Measurements from ENCODE around the gene KIF1B.

Gene KIF1B

GRCh38 chr1:10328180-10328963 lies 118.0 kb downstream of the KIF1B start:
- DNase-seq (ENCODE audit: low spot score), result no peak

GRCh38 chr1:10337436-10337835 lies 127.1 kb downstream of the KIF1B start:
- no peak for DNase-seq (ENCODE audit: low spot score)

GRCh38 chr1:10338047-10338446 lies 127.7 kb downstream of the KIF1B start:
- peak; percentile 87 for DNase-seq (ENCODE audit: low spot score)

GRCh38 chr1:10338611-10339010 lies 128.2 kb downstream of the KIF1B start:
- no peak for DNase-seq (ENCODE audit: low spot score)

- peak; percentile 53 for DNase-seq (ENCODE audit: low spot score)
These were observed 128.7 kb downstream of the KIF1B start for GRCh38 chr1:10339036-10339567.

GRCh38 chr1:10339815-10340214 lies 129.4 kb downstream of the KIF1B start:
- DNase-seq (ENCODE audit: low spot score), result peak; percentile 98

- DNase-seq (ENCODE audit: low spot score), result no peak
These were observed 130.7 kb downstream of the KIF1B start for GRCh38 chr1:10340930-10341590.

- no peak for DNase-seq (ENCODE audit: low spot score)
These were observed 136.7 kb downstream of the KIF1B start for GRCh38 chr1:10347109-10347508.

- DNase-seq (ENCODE audit: low spot score), result no peak
These were observed 142.9 kb downstream of the KIF1B start for GRCh38 chr1:10353282-10353681.

- DNase-seq (ENCODE audit: low spot score), result no peak
These were observed 143.3 kb downstream of the KIF1B start for GRCh38 chr1:10353693-10354092.

GRCh38 chr1:10360045-10360444 lies 149.7 kb downstream of the KIF1B start:
- no peak for DNase-seq (ENCODE audit: low spot score)

- DNase-seq (ENCODE audit: low spot score), result no peak
These were observed 151.1 kb downstream of the KIF1B start for GRCh38 chr1:10361515-10361914.

- DNase-seq (ENCODE audit: low spot score), result no peak
These were observed 157.8 kb downstream of the KIF1B start for GRCh38 chr1:10368194-10368593.

- DNase-seq (ENCODE audit: low spot score), result no peak
These were observed 164.1 kb downstream of the KIF1B start for GRCh38 chr1:10374442-10374860.

- peak; percentile 83 for DNase-seq (ENCODE audit: low spot score)
These were observed 167.1 kb downstream of the KIF1B start for GRCh38 chr1:10377365-10378029.

GRCh38 chr1:10378081-10378841 lies 167.9 kb downstream of the KIF1B start:
- DNase-seq (ENCODE audit: low spot score), result peak; percentile 53

GRCh38 chr1:10379101-10379620 lies 168.8 kb downstream of the KIF1B start:
- DNase-seq (ENCODE audit: low spot score), result no peak

GRCh38 chr1:10379676-10380075 lies 169.3 kb downstream of the KIF1B start:
- DNase-seq (ENCODE audit: low spot score), result no peak

- DNase-seq (ENCODE audit: low spot score), result peak; percentile 59
These were observed 170.4 kb downstream of the KIF1B start for GRCh38 chr1:10380594-10381275.

- DNase-seq (ENCODE audit: low spot score), result no peak
These were observed 173.3 kb downstream of the KIF1B start for GRCh38 chr1:10383630-10384029.

GRCh38 chr1:10384219-10384618 lies 173.8 kb downstream of the KIF1B start:
- DNase-seq (ENCODE audit: low spot score), result no peak

Measured in pons (tissue), 1 donor.